Keratinocyte (primary cell): Measurements from ENCODE around the gene GALNT2. TPM values are rescaled to one million over a fixed set of nuclear protein-coding genes. Genes with fewer than 3 reads are reported as not detected.

ENCODE experiments used
- DNase-seq: peaks from one replicate; pipeline ENCODE4 v3.0.0-alpha.2; 2011; ENCODE audit warnings: low read depth, missing footprints, low spot score
- FAIRE-seq: peaks from 2 replicates; lab custom pipeline; 2011; peaks lifted over from hg19 to GRCh38; lab: Jason Lieb, UNC
- H2AFZ ChIP-seq: 2 replicates; pipeline ENCODE4 v1.6.0; 2012; ENCODE audit warnings: low read length, control low read depth, inconsistent platforms; ENCODE audit not compliant: control insufficient read depth
- H3K27ac ChIP-seq: 2 replicates; pipeline ENCODE4 v1.5.1; 2011; ENCODE audit warnings: low read length; ENCODE audit not compliant: control insufficient read depth, insufficient read depth
- H3K27me3 ChIP-seq: 3 replicates; pipeline ENCODE4 v1.6.0; 2011; ENCODE audit warnings: low read length; ENCODE audit not compliant: control insufficient read depth, insufficient read depth; ENCODE audit errors: extremely low read depth
- H3K36me3 ChIP-seq, 2 experiments: 2 replicates in 1 of 2; 3 replicates in 1 of 2; pipeline ENCODE4 v1.5.1; 2011; ENCODE audit warnings: low read length in 2 of 2, mild to moderate bottlenecking in 1 of 2; ENCODE audit not compliant: control insufficient read depth in 2 of 2, insufficient read depth in 2 of 2; ENCODE audit errors: extremely low read depth in 1 of 2
- H3K4me1 ChIP-seq: 3 replicates; pipeline ENCODE4 v1.5.1; 2011; ENCODE audit warnings: low read length; ENCODE audit not compliant: control insufficient read depth, insufficient read depth; ENCODE audit errors: extremely low read depth
- H3K4me2 ChIP-seq: 3 replicates; pipeline ENCODE4 v1.6.0; 2011; ENCODE audit warnings: low read depth, low read length; ENCODE audit not compliant: control insufficient read depth, insufficient read depth; ENCODE audit errors: extremely low read depth
- H3K4me3 ChIP-seq, 3 experiments: fragments of 200-600 bp in 1 of 3; sonication (generic) in 1 of 3; 2 replicates in 2 of 3; 3 replicates in 1 of 3; pipeline ENCODE4 v1.5.1; 2011 to 2016; ENCODE audit warnings: low read length in 3 of 3, mild to moderate bottlenecking in 3 of 3, control low read depth in 2 of 3, inconsistent platforms in 1 of 3, low read depth in 1 of 3, mixed read lengths in 1 of 3, mixed run types in 1 of 3, moderate library complexity in 1 of 3; ENCODE audit not compliant: control insufficient read depth in 2 of 3, insufficient read depth in 2 of 3; ENCODE audit errors: extremely low read depth in 1 of 3
- H3K79me2 ChIP-seq: 2 replicates; pipeline ENCODE4 v1.6.0; 2012; ENCODE audit warnings: low read length; ENCODE audit not compliant: control insufficient read depth, insufficient read depth
- H3K9ac ChIP-seq: 3 replicates; pipeline ENCODE4 v1.6.0; 2011; ENCODE audit warnings: low read length; ENCODE audit not compliant: control insufficient read depth, insufficient read depth; ENCODE audit errors: extremely low read depth
- H3K9me1 ChIP-seq: 3 replicates; pipeline ENCODE4 v1.6.0; 2011; ENCODE audit warnings: low read length; ENCODE audit not compliant: control insufficient read depth, insufficient read depth; ENCODE audit errors: extremely low read depth
- H3K9me3 ChIP-seq: 2 replicates; pipeline ENCODE4 v1.5.1; 2012; ENCODE audit warnings: low read depth, low read length; ENCODE audit not compliant: control insufficient read depth
- H4K20me1 ChIP-seq: 3 replicates; pipeline ENCODE4 v1.6.0; 2011; ENCODE audit warnings: low read length; ENCODE audit not compliant: control insufficient read depth, insufficient read depth; ENCODE audit errors: extremely low read depth
- CTCF ChIP-seq, 3 experiments: IDR thresholded peaks in 1 of 3; conservative IDR thresholded peaks in 1 of 3; optimal IDR thresholded peaks in 1 of 3; 2 replicates in 2 of 3; 3 replicates in 1 of 3; pipeline versions ENCODE3 to v1.5.1; 2011; ENCODE audit warnings: low read length in 3 of 3, mild to moderate bottlenecking in 3 of 3, moderate library complexity in 2 of 3, control low read depth in 1 of 3, inconsistent platforms in 1 of 3; ENCODE audit not compliant: insufficient read depth in 2 of 3; ENCODE audit errors: extremely low read depth in 1 of 3
- EZH2 ChIP-seq: IDR thresholded peaks from one replicate; pipeline ENCODE4 v1.6.1; 2012; ENCODE audit warnings: inconsistent platforms, mild to moderate bottlenecking, low read length, moderate library complexity
- dilution Hi-C: fragments of 300-500 bp; cut with MboI; formaldehyde crosslinking; loops from one replicate; pipeline ENCODE4 v1.7.0; 2020; ENCODE audit warnings: low sequenced_read_pairs; ENCODE audit not compliant: extremely low pct_ligation_motif_present
- polyA plus RNA-seq, 5 experiments: library from polyadenylated mRNA; depleted of rRNA in 3 of 5; stranded (reverse) in 3 of 5; stranded (forward) in 1 of 5; unstranded in 1 of 5; fragments of >200 nt; gene quantifications; 1 replicate in 1 of 5; 2 replicates in 3 of 5; 3 replicates in 1 of 5; pipeline versions ENCODE4 v1.2.1 to v1.2.3, GENCODE V29; 2011 to 2012; ENCODE audit warnings: missing spikeins in 2 of 5, low read depth in 1 of 5, low replicate concordance in 1 of 5

GALNT2 gene
- polyA plus RNA-seq, 1 donor (not counting 4 experiments of a cell fraction or from before 2014, with no cell fraction given) = 61.7 TPM

GRCh38 chr1:230228236-230228897 lies 161.3 kb downstream of the GALNT2 start:
- no peak for FAIRE-seq

DNA sequence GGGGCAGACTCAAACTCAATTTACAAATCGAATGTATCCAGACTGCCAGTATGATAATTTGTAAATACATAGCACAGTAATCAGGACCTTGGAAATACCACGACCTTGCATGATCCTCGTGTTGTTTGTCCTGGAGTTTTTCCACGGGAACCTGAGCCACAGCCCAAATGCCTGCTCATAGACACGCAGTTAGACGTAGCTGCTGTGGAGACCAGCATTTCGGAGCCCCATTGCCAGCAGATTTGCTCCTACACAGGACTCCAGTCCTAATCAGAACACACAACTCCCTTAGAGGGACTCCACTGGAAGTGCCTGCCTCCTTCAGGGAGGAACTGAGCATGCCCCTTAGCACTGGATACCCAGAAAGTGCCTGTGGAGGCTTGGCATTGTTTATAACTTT lies 163.2 kb downstream of the GALNT2 start:
- DNase-seq = no peak
- dilution Hi-C loops = no loop called here

More at GRCh38 chr1:230228236-230228897, 161.3 kb downstream of the GALNT2 start:
- no peak overlapping the region for H3K4me2 ChIP-seq
- DNase-seq = no peak
- H3K4me3 ChIP-seq = no peak overlapping the region
- peaks cover 14% of the 10 kb centered on the region for H3K79me2 ChIP-seq
- TF ChIP-seq CTCF (optimal IDR thresholded peaks at IDR 0.05 in 1 of 3, IDR thresholded peaks at IDR 0.05 in 1 of 3, conservative IDR thresholded peaks at IDR 0.05 in 1 of 3; ENCODE audit: extremely low read depth in 1 of 3, insufficient read depth in 2 of 3, low read length in 3 of 3) (no peak), EZH2 (no peak)
- dilution Hi-C loops = no loop called here
- no peak overlapping the region for H3K27ac ChIP-seq
- H4K20me1 ChIP-seq = no peaks in the 10 kb centered on the region
- no peaks in the 10 kb centered on the region for H3K27me3 ChIP-seq
- H3K9me3 ChIP-seq = no peaks in the 10 kb centered on the region
- H3K9me1 ChIP-seq = peaks cover 3% of the 10 kb centered on the region
- H3K36me3 ChIP-seq = peaks cover 7 to 9% of the 10 kb centered on the region in 2 experiments
- no peak overlapping the region for H3K9ac ChIP-seq
- H3K4me1 ChIP-seq = no peaks in the 10 kb centered on the region
- H2AFZ ChIP-seq = no peak overlapping the region

More for the DNA sequence above, 163.2 kb downstream of the GALNT2 start:
- no peak overlapping the region for H3K4me3 ChIP-seq
- no peak overlapping the region for H3K27ac ChIP-seq
- no peak overlapping the region for H3K4me2 ChIP-seq
- no peak overlapping the region for H2AFZ ChIP-seq
- no peak for FAIRE-seq
- no peaks in the 10 kb centered on the region for H3K4me1 ChIP-seq
- H3K9me3 ChIP-seq = no peaks in the 10 kb centered on the region
- H3K79me2 ChIP-seq = peaks cover 8% of the 10 kb centered on the region
- no peaks in the 10 kb centered on the region for H3K27me3 ChIP-seq
- H3K9ac ChIP-seq = no peak overlapping the region
- TF ChIP-seq CTCF (optimal IDR thresholded peaks at IDR 0.05 in 1 of 3, IDR thresholded peaks at IDR 0.05 in 1 of 3, conservative IDR thresholded peaks at IDR 0.05 in 1 of 3; ENCODE audit: extremely low read depth in 1 of 3, insufficient read depth in 2 of 3, low read length in 3 of 3) (no peak), EZH2 (no peak)
- peaks cover 7 to 9% of the 10 kb centered on the region in 2 experiments for H3K36me3 ChIP-seq
- no peaks in the 10 kb centered on the region for H4K20me1 ChIP-seq
- peaks cover 3% of the 10 kb centered on the region for H3K9me1 ChIP-seq
